Measurements from ENCODE around the gene NEURL3.

NEURL3 gene

GRCh38 chr2:96493072-96493471 is 12.1 kb downstream of the NEURL3 start:
- no peaks in the 10 kb centered on the region for H3K36me3 ChIP-seq (ENCODE audit: control insufficient read depth in 2 of 2, insufficient read depth in 2 of 2, low read length in 2 of 2)
- H3K4me1 ChIP-seq (ENCODE audit: control insufficient read depth, insufficient read depth, low read length): no peaks in the 10 kb centered on the region
- H3K27ac ChIP-seq (ENCODE audit: low read length): no peak overlapping the region
- H3K4me3 ChIP-seq (ENCODE audit: low read length in 2 of 2): no peak overlapping the region
- peaks cover 0 to 2% of the 10 kb centered on the region in 2 donors for H3K9me3 ChIP-seq (ENCODE audit: control insufficient read depth in 2 of 2, low read length in 2 of 2)
- no peak overlapping the region for H3K9ac ChIP-seq (ENCODE audit: low read length in 2 of 2)
- H3K27me3 ChIP-seq (ENCODE audit: control insufficient read depth in 1 of 2, insufficient read depth in 2 of 2, low read length in 2 of 2): no peaks in the 10 kb centered on the region

GRCh38 chr2:96491860-96492497 is 13.2 kb downstream of the NEURL3 start:
- Histone ChIP-seq H3K27ac (ENCODE audit: low read length) (no peak overlapping the region), H3K27me3 (ENCODE audit: control insufficient read depth in 1 of 2, insufficient read depth in 2 of 2, low read length in 2 of 2) (no peaks in the 10 kb centered on the region), H3K9ac (ENCODE audit: low read length in 2 of 2) (no peak overlapping the region), H3K36me3 (ENCODE audit: control insufficient read depth in 2 of 2, insufficient read depth in 2 of 2, low read length in 2 of 2) (no peaks in the 10 kb centered on the region), H3K9me3 (ENCODE audit: control insufficient read depth in 2 of 2, low read length in 2 of 2) (peaks cover 0 to 2% of the 10 kb centered on the region in 2 donors), H3K4me1 (ENCODE audit: control insufficient read depth, insufficient read depth, low read length) (no peaks in the 10 kb centered on the region), H3K4me3 (ENCODE audit: low read length in 2 of 2) (no peak overlapping the region)

GRCh38 chr2:96489663-96490062 is 15.5 kb downstream of the NEURL3 start:
- H3K27me3 ChIP-seq (ENCODE audit: control insufficient read depth in 1 of 2, insufficient read depth in 2 of 2, low read length in 2 of 2): no peaks in the 10 kb centered on the region
- peaks cover 0 to 2% of the 10 kb centered on the region in 2 donors for H3K9me3 ChIP-seq (ENCODE audit: control insufficient read depth in 2 of 2, low read length in 2 of 2)
- H3K36me3 ChIP-seq (ENCODE audit: control insufficient read depth in 2 of 2, insufficient read depth in 2 of 2, low read length in 2 of 2): no peaks in the 10 kb centered on the region
- H3K9ac ChIP-seq (ENCODE audit: low read length in 2 of 2): no peak overlapping the region
- peaks cover 9% of the 10 kb centered on the region for H3K4me1 ChIP-seq (ENCODE audit: control insufficient read depth, insufficient read depth, low read length)
- H3K4me3 ChIP-seq (ENCODE audit: low read length in 2 of 2): no peak overlapping the region
- H3K27ac ChIP-seq (ENCODE audit: low read length): no peak overlapping the region

- Histone ChIP-seq H3K4me3 (ENCODE audit: low read length in 2 of 2) (no peak overlapping the region), H3K9ac (ENCODE audit: low read length in 2 of 2) (no peak overlapping the region), H3K36me3 (ENCODE audit: control insufficient read depth in 2 of 2, insufficient read depth in 2 of 2, low read length in 2 of 2) (no peaks in the 10 kb centered on the region), H3K27ac (ENCODE audit: low read length) (no peak overlapping the region), H3K4me1 (ENCODE audit: control insufficient read depth, insufficient read depth, low read length) (peaks cover 9% of the 10 kb centered on the region), H3K9me3 (ENCODE audit: control insufficient read depth in 2 of 2, low read length in 2 of 2) (no peaks in the 10 kb centered on the region), H3K27me3 (ENCODE audit: control insufficient read depth in 1 of 2, insufficient read depth in 2 of 2, low read length in 2 of 2) (no peaks in the 10 kb centered on the region)
These were observed 15.9 kb downstream of the NEURL3 start for GRCh38 chr2:96489261-96489660.

GRCh38 chr2:96486696-96487095 is 18.5 kb downstream of the NEURL3 start:
- Histone ChIP-seq H3K9ac (ENCODE audit: low read length in 2 of 2) (peak overlapping the region; percentile 85 to 87), H3K36me3 (ENCODE audit: control insufficient read depth in 2 of 2, insufficient read depth in 2 of 2, low read length in 2 of 2) (no peaks in the 10 kb centered on the region), H3K27ac (ENCODE audit: low read length) (peak overlapping the region; percentile 79), H3K27me3 (ENCODE audit: control insufficient read depth in 1 of 2, insufficient read depth in 2 of 2, low read length in 2 of 2) (no peaks in the 10 kb centered on the region), H3K9me3 (ENCODE audit: control insufficient read depth in 2 of 2, low read length in 2 of 2) (no peaks in the 10 kb centered on the region), H3K4me3 (ENCODE audit: low read length in 2 of 2) (peak overlapping the region; percentile 75), H3K4me1 (ENCODE audit: control insufficient read depth, insufficient read depth, low read length) (peaks cover 9% of the 10 kb centered on the region)

- no peaks in the 10 kb centered on the region for H3K36me3 ChIP-seq (ENCODE audit: control insufficient read depth in 2 of 2, insufficient read depth in 2 of 2, low read length in 2 of 2)
- peaks cover 9% of the 10 kb centered on the region for H3K4me1 ChIP-seq (ENCODE audit: control insufficient read depth, insufficient read depth, low read length)
- no peaks in the 10 kb centered on the region for H3K27me3 ChIP-seq (ENCODE audit: control insufficient read depth in 1 of 2, insufficient read depth in 2 of 2, low read length in 2 of 2)
- peak overlapping the region; percentile 75 for H3K4me3 ChIP-seq (ENCODE audit: low read length in 2 of 2)
- H3K9me3 ChIP-seq (ENCODE audit: control insufficient read depth in 2 of 2, low read length in 2 of 2): no peaks in the 10 kb centered on the region
- H3K27ac ChIP-seq (ENCODE audit: low read length): peak overlapping the region; percentile 79
- peak overlapping the region; percentile 85 to 87 for H3K9ac ChIP-seq (ENCODE audit: low read length in 2 of 2)
These were observed 19.2 kb downstream of the NEURL3 start for GRCh38 chr2:96485751-96486651.

GRCh38 chr2:96485350-96485749 is 19.8 kb downstream of the NEURL3 start:
- H3K4me1 ChIP-seq (ENCODE audit: control insufficient read depth, insufficient read depth, low read length): peaks cover 9% of the 10 kb centered on the region
- H3K9ac ChIP-seq (ENCODE audit: low read length in 2 of 2): peak overlapping the region in 1 of 2 donors; percentile 85
- no peaks in the 10 kb centered on the region for H3K27me3 ChIP-seq (ENCODE audit: control insufficient read depth in 1 of 2, insufficient read depth in 2 of 2, low read length in 2 of 2)
- H3K4me3 ChIP-seq (ENCODE audit: low read length in 2 of 2): peak overlapping the region; percentile 29 to 75
- no peaks in the 10 kb centered on the region for H3K9me3 ChIP-seq (ENCODE audit: control insufficient read depth in 2 of 2, low read length in 2 of 2)
- H3K27ac ChIP-seq (ENCODE audit: low read length): peak overlapping the region; percentile 79
- no peaks in the 10 kb centered on the region for H3K36me3 ChIP-seq (ENCODE audit: control insufficient read depth in 2 of 2, insufficient read depth in 2 of 2, low read length in 2 of 2)

- no peak overlapping the region for H3K27ac ChIP-seq (ENCODE audit: low read length)
- H3K4me3 ChIP-seq (ENCODE audit: low read length in 2 of 2): no peak overlapping the region
- H3K9ac ChIP-seq (ENCODE audit: low read length in 2 of 2): no peak overlapping the region
- H3K9me3 ChIP-seq (ENCODE audit: control insufficient read depth in 2 of 2, low read length in 2 of 2): no peaks in the 10 kb centered on the region
- peaks cover 9% of the 10 kb centered on the region for H3K4me1 ChIP-seq (ENCODE audit: control insufficient read depth, insufficient read depth, low read length)
- no peaks in the 10 kb centered on the region for H3K36me3 ChIP-seq (ENCODE audit: control insufficient read depth in 2 of 2, insufficient read depth in 2 of 2, low read length in 2 of 2)
- H3K27me3 ChIP-seq (ENCODE audit: control insufficient read depth in 1 of 2, insufficient read depth in 2 of 2, low read length in 2 of 2): no peaks in the 10 kb centered on the region
These were observed 21.1 kb downstream of the NEURL3 start for GRCh38 chr2:96484091-96484490.

- Histone ChIP-seq H3K36me3 (ENCODE audit: control insufficient read depth in 2 of 2, insufficient read depth in 2 of 2, low read length in 2 of 2) (no peaks in the 10 kb centered on the region), H3K27ac (ENCODE audit: low read length) (no peak overlapping the region), H3K4me1 (ENCODE audit: control insufficient read depth, insufficient read depth, low read length) (no peaks in the 10 kb centered on the region), H3K27me3 (ENCODE audit: control insufficient read depth in 1 of 2, insufficient read depth in 2 of 2, low read length in 2 of 2) (no peaks in the 10 kb centered on the region), H3K9ac (ENCODE audit: low read length in 2 of 2) (no peak overlapping the region), H3K4me3 (ENCODE audit: low read length in 2 of 2) (no peak overlapping the region), H3K9me3 (ENCODE audit: control insufficient read depth in 2 of 2, low read length in 2 of 2) (no peaks in the 10 kb centered on the region)
These were observed 27.7 kb downstream of the NEURL3 start for GRCh38 chr2:96477458-96477857.

GRCh38 chr2:96471772-96472171 is 33.4 kb downstream of the NEURL3 start:
- H3K9ac ChIP-seq (ENCODE audit: low read length in 2 of 2): no peak overlapping the region
- no peak overlapping the region for H3K27ac ChIP-seq (ENCODE audit: low read length)
- no peaks in the 10 kb centered on the region for H3K36me3 ChIP-seq (ENCODE audit: control insufficient read depth in 2 of 2, insufficient read depth in 2 of 2, low read length in 2 of 2)
- peaks cover 7% of the 10 kb centered on the region for H3K4me1 ChIP-seq (ENCODE audit: control insufficient read depth, insufficient read depth, low read length)
- H3K27me3 ChIP-seq (ENCODE audit: control insufficient read depth in 1 of 2, insufficient read depth in 2 of 2, low read length in 2 of 2): peaks cover 8 to 12% of the 10 kb centered on the region in 2 donors
- H3K4me3 ChIP-seq (ENCODE audit: low read length in 2 of 2): no peak overlapping the region
- H3K9me3 ChIP-seq (ENCODE audit: control insufficient read depth in 2 of 2, low read length in 2 of 2): no peaks in the 10 kb centered on the region

- peak overlapping the region in 1 of 2 donors; percentile 44 for H3K4me3 ChIP-seq (ENCODE audit: low read length in 2 of 2)
- H3K4me1 ChIP-seq (ENCODE audit: control insufficient read depth, insufficient read depth, low read length): peaks cover 7% of the 10 kb centered on the region
- H3K27ac ChIP-seq (ENCODE audit: low read length): no peak overlapping the region
- no peak overlapping the region for H3K9ac ChIP-seq (ENCODE audit: low read length in 2 of 2)
- H3K36me3 ChIP-seq (ENCODE audit: control insufficient read depth in 2 of 2, insufficient read depth in 2 of 2, low read length in 2 of 2): no peaks in the 10 kb centered on the region
- peaks cover 8 to 12% of the 10 kb centered on the region in 2 donors for H3K27me3 ChIP-seq (ENCODE audit: control insufficient read depth in 1 of 2, insufficient read depth in 2 of 2, low read length in 2 of 2)
- no peaks in the 10 kb centered on the region for H3K9me3 ChIP-seq (ENCODE audit: control insufficient read depth in 2 of 2, low read length in 2 of 2)
These were observed 34.5 kb downstream of the NEURL3 start for GRCh38 chr2:96470636-96471035.
